HepG2 (cell line): ENCODE results near the gene THSD8. TPM values are rescaled to one million over a fixed set of nuclear protein-coding genes. Genes with fewer than 3 reads are reported as not detected.

Source experiments
- ARNT2 ChIP-seq: sonication (generic); formaldehyde crosslinking; IDR thresholded peaks from 2 replicates; pipeline ENCODE4 v1.8.0; 2022; ENCODE audit warnings: mild to moderate bottlenecking, low read depth, missing genetic modification reagents, moderate library complexity
- CREB1 ChIP-seq, 2 experiments: fragments of 450-650 bp in 1 of 2; IDR thresholded peaks; 2 replicates each; pipeline ENCODE4 v1.6.1; 2016 to 2017; ENCODE audit warnings: control low read depth in 1 of 2, mild to moderate bottlenecking in 1 of 2, missing compliant biosample characterization in 1 of 2, missing genetic modification characterization in 1 of 2
- MXI1 ChIP-seq: IDR thresholded peaks from 3 replicates; pipeline ENCODE4 v1.6.1; 2012; ENCODE audit warnings: low read depth, low read length, inconsistent platforms, borderline replicate concordance
- POLR2A ChIP-seq, 2 experiments: IDR thresholded peaks; 2 replicates each; pipeline ENCODE4 v1.6.1; 2011; ENCODE audit warnings: low read depth in 2 of 2, low read length in 2 of 2, mild to moderate bottlenecking in 1 of 2, moderate library complexity in 1 of 2; ENCODE audit not compliant: insufficient read depth in 1 of 2
- POLR2G ChIP-seq: fragments of 200-400 bp; formaldehyde crosslinking; IDR thresholded peaks from 2 replicates; pipeline ENCODE4 v1.6.1; 2018; ENCODE audit warnings: mild to moderate bottlenecking, low read depth, low read length, moderate library complexity
- RARA ChIP-seq: IDR thresholded peaks from 2 replicates; pipeline ENCODE4 v1.6.1; 2016; ENCODE audit warnings: missing genetic modification reagents, missing compliant biosample characterization
- SALL1 ChIP-seq: sonication (generic); formaldehyde crosslinking; IDR thresholded peaks from 2 replicates; pipeline ENCODE4 v1.8.0; 2022; ENCODE audit warnings: mild to moderate bottlenecking, missing genetic modification reagents
- SIN3A ChIP-seq: IDR thresholded peaks from 2 replicates; pipeline ENCODE4 v1.6.1; 2011; ENCODE audit warnings: low read depth, mild to moderate bottlenecking, control low read depth, low read length, borderline replicate concordance
- ZMAT3 ChIP-seq: sonication (generic); formaldehyde crosslinking; conservative IDR thresholded peaks from 2 replicates; pipeline ENCODE4 v1.7.0; 2021; ENCODE audit warnings: missing genetic modification reagents
- ZNF333 ChIP-seq: sonication (generic); formaldehyde crosslinking; IDR thresholded peaks from 2 replicates; pipeline ENCODE4 v1.4.0; 2020; ENCODE audit warnings: mild to moderate bottlenecking, missing genetic modification reagents, borderline replicate concordance
- polyA plus RNA-seq, 8 experiments: library from polyadenylated mRNA; depleted of rRNA in 3 of 8; stranded (reverse) in 7 of 8; unstranded in 1 of 8; fragments of >200 nt; fragmentation: Illumina TruSeq in 4 of 8; extraction: Trizol in 4 of 8; gene quantifications; 2 replicates each; pipeline versions ENCODE4 v1.2.1 to v1.2.3, GENCODE V29; 2011 to 2016; ENCODE audit warnings: low read depth in 4 of 8, missing spikeins in 1 of 8, mixed read lengths in 1 of 8; ENCODE audit not compliant: insufficient read depth in 1 of 8
- total RNA-seq, 5 experiments: library from RNA; depleted of rRNA; stranded (reverse); fragments of >200 nt; fragmentation: Illumina TruSeq; extraction: Trizol; gene quantifications; 2 replicates each; pipeline ENCODE4 v1.2.3, GENCODE V29; 2016; ENCODE audit warnings: low read depth in 1 of 5
- TF ChIP-seq, protein P1 (sequence below): sonication (generic); formaldehyde crosslinking; IDR thresholded peaks from 2 replicates; pipeline ENCODE4 v1.4.0; 2020; ENCODE audit warnings: mild to moderate bottlenecking, missing genetic modification reagents
- TF ChIP-seq, protein P2 (sequence below): IDR thresholded peaks from 2 replicates; pipeline ENCODE4 v1.6.1; 2012; ENCODE audit warnings: inconsistent platforms
- TF ChIP-seq, protein P3 (sequence below): sonication (generic); formaldehyde crosslinking; IDR thresholded peaks from 2 replicates; pipeline ENCODE4 v1.4.0; 2020; ENCODE audit warnings: missing genetic modification reagents, borderline replicate concordance
- TF ChIP-seq, protein P4 (sequence below): sonication (generic); formaldehyde crosslinking; IDR thresholded peaks from 2 replicates; pipeline ENCODE4 v1.5.0; 2020; ENCODE audit warnings: missing genetic modification reagents
- TF ChIP-seq, protein P5 (sequence below): sonication (generic); formaldehyde crosslinking; IDR thresholded peaks from 2 replicates; pipeline ENCODE4 v1.8.0; 2022; ENCODE audit warnings: missing genetic modification reagents, mild to moderate bottlenecking, inconsistent platforms, borderline replicate concordance

The THSD8 gene
- total and polyA plus RNA-seq, 2 of the 13 experiments (the other 11 are each of a cell fraction or from before 2014, with no cell fraction given), result 4.8 to 14.9 TPM

DNA sequence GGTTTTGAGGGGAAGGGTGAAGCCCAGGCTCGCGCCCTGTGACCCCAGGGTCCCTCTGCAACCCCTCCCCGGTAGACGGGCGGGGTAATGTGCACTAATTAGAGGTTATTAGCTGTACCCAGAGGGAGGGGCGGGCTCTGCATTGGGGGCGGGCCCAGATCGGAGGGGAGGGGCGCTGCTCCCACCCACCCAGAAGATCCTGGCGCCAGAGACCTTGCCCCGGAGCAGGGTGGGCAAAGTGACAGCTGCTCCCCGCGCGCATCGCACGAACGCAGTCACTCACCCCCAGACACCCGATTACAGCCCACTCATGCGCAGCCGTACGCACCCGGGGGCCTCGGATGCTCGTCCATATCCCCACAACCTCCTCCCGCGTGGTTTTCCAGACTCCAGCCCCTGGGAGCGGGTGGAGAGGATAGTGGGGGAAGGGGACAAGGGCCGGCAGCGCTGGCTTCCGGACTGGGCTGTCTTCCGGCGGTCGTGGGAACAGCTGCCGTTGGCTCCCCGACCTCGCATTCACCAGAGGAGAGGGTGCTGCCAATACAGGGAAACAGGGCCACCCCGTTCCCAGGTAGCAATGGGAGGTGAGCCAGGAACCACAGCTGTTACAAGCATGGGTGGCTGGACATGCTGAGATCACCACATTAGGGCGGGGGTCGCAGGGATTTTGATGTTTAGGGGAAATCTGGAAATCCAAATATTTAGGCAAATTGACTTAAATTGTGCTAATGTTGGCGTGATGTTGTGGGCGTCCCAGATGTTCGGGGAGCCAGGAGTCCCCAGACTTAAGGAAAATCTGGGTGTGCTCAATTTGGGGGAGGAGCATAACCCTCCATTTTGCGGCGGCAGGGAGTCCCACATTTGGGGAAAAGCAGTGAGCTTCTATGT, 23.6 kb upstream of the THSD8 start (continued):
- TF ChIP-seq MXI1, result peak; percentile 46; the same call in 1 of the 3 replicates
- 0 out of 2 replicates have a peak, but pooled peaks have one; percentile 7 for TF ChIP-seq RARA (CRISPR knock-in tag)
- TF ChIP-seq, protein P1, sequence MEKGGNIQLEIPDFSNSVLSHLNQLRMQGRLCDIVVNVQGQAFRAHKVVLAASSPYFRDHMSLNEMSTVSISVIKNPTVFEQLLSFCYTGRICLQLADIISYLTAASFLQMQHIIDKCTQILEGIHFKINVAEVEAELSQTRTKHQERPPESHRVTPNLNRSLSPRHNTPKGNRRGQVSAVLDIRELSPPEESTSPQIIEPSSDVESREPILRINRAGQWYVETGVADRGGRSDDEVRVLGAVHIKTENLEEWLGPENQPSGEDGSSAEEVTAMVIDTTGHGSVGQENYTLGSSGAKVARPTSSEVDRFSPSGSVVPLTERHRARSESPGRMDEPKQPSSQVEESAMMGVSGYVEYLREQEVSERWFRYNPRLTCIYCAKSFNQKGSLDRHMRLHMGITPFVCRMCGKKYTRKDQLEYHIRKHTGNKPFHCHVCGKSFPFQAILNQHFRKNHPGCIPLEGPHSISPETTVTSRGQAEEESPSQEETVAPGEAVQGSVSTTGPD, result no peak
- peak in 1 of 2 experiments; percentile 47; a peak in 1 of 4 replicates for TF ChIP-seq POLR2A (IDR thresholded peaks at IDR 0.05; ENCODE audit: insufficient read depth in 1 of 2, low read depth in 2 of 2, low read length in 2 of 2)
- no peak for TF ChIP-seq CREB1 (IDR thresholded peaks at IDR 0.05)
- TF ChIP-seq CREB1 (CRISPR knock-in tag; IDR thresholded peaks at IDR 0.05), result no peak
- TF ChIP-seq, protein P2, sequence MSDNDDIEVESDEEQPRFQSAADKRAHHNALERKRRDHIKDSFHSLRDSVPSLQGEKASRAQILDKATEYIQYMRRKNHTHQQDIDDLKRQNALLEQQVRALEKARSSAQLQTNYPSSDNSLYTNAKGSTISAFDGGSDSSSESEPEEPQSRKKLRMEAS, result peak; percentile 27; the same call in 1 of the 2 replicates
- TF ChIP-seq POLR2G, result peak; percentile 43; the same call in 1 of the 2 replicates
- 0 out of 2 replicates have a peak, but pooled peaks have one; percentile 79 for TF ChIP-seq ZNF333 (CRISPR knock-in tag)
- TF ChIP-seq SIN3A, result peak; percentile 52; the same call in 1 of the 2 replicates
- no peak for TF ChIP-seq SALL1
- 0 out of 2 replicates have a peak, but pooled peaks have one; percentile 33 for TF ChIP-seq ARNT2 (CRISPR knock-in tag)
- peak; percentile 72; the same call in 1 of the 2 replicates for TF ChIP-seq ZMAT3 (CRISPR knock-in tag)
- TF ChIP-seq, protein P3, sequence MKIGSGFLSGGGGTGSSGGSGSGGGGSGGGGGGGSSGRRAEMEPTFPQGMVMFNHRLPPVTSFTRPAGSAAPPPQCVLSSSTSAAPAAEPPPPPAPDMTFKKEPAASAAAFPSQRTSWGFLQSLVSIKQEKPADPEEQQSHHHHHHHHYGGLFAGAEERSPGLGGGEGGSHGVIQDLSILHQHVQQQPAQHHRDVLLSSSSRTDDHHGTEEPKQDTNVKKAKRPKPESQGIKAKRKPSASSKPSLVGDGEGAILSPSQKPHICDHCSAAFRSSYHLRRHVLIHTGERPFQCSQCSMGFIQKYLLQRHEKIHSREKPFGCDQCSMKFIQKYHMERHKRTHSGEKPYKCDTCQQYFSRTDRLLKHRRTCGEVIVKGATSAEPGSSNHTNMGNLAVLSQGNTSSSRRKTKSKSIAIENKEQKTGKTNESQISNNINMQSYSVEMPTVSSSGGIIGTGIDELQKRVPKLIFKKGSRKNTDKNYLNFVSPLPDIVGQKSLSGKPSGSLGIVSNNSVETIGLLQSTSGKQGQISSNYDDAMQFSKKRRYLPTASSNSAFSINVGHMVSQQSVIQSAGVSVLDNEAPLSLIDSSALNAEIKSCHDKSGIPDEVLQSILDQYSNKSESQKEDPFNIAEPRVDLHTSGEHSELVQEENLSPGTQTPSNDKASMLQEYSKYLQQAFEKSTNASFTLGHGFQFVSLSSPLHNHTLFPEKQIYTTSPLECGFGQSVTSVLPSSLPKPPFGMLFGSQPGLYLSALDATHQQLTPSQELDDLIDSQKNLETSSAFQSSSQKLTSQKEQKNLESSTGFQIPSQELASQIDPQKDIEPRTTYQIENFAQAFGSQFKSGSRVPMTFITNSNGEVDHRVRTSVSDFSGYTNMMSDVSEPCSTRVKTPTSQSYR (CRISPR knock-in tag), result peak; percentile 78; the same call in 1 of the 2 replicates
- TF ChIP-seq, protein P4, sequence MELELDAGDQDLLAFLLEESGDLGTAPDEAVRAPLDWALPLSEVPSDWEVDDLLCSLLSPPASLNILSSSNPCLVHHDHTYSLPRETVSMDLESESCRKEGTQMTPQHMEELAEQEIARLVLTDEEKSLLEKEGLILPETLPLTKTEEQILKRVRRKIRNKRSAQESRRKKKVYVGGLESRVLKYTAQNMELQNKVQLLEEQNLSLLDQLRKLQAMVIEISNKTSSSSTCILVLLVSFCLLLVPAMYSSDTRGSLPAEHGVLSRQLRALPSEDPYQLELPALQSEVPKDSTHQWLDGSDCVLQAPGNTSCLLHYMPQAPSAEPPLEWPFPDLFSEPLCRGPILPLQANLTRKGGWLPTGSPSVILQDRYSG (CRISPR knock-in tag), result no peak
- TF ChIP-seq, protein P5, sequence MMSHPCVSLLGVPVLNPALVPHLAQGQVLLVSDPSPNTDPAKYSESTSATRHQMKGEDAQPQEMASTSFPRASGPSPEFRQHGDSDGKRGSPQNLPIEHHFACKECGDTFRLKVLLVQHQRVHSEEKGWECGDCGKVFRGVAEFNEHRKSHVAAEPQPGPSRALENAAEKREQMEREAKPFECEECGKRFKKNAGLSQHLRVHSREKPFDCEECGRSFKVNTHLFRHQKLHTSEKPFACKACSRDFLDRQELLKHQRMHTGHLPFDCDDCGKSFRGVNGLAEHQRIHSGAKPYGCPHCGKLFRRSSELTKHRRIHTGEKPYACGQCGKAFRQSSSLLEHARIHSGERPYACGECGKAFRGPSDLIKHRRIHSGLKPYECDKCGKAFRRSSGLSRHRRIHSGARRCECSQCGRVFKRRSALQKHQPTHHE (CRISPR knock-in tag), result 0 out of 2 replicates have a peak, but pooled peaks have one; percentile 24
- TF ChIP-seq, all 625 proteins: peak for 73
